Choroid plexus epithelial cell (primary cell): Measurements from ENCODE around the gene ZBTB4.

Experiments
- DNase-seq: peaks from one replicate; pipeline ENCODE4 v3.0.0-alpha.2; 2010; ENCODE audit warnings: low read depth
- H3K4me3 ChIP-seq: 2 replicates; pipeline ENCODE4 v1.5.1; 2011; ENCODE audit warnings: low read depth, mild to moderate bottlenecking, control low read depth, low read length, moderate library complexity
- CTCF ChIP-seq: conservative IDR thresholded peaks from 2 replicates; pipeline ENCODE4 v1.5.1; 2011; ENCODE audit warnings: low read depth, mild to moderate bottlenecking, control low read depth, inconsistent platforms, low read length, moderate library complexity

Gene ZBTB4

GRCh38 chr17:7512824-7513540 lies 33.6 kb upstream of the ZBTB4 start:
- DNase-seq: no peak
- no peak for TF ChIP-seq CTCF
- H3K4me3 ChIP-seq: no peak overlapping the region

- H3K4me3 ChIP-seq: no peak overlapping the region
- no peak for TF ChIP-seq CTCF
- no peak for DNase-seq
Observed at GRCh38 chr17:7512105-7512504, 32.7 kb upstream of the ZBTB4 start.

- no peak for DNase-seq
- TF ChIP-seq CTCF: no peak
- no peak overlapping the region for H3K4me3 ChIP-seq
Observed at GRCh38 chr17:7511108-7511507, 31.7 kb upstream of the ZBTB4 start.

GRCh38 chr17:7509937-7510336 lies 30.5 kb upstream of the ZBTB4 start:
- H3K4me3 ChIP-seq: no peak overlapping the region
- no peak for TF ChIP-seq CTCF
- DNase-seq: no peak

GRCh38 chr17:7508846-7509245 lies 29.4 kb upstream of the ZBTB4 start:
- no peak for TF ChIP-seq CTCF

GRCh38 chr17:7508145-7508544 lies 28.7 kb upstream of the ZBTB4 start:
- no peak for TF ChIP-seq CTCF
- DNase-seq: no peak
- H3K4me3 ChIP-seq: no peak overlapping the region

More at GRCh38 chr17:7508846-7509245, 29.4 kb upstream of the ZBTB4 start:
- no peak overlapping the region for H3K4me3 ChIP-seq
- no peak for DNase-seq

GRCh38 chr17:7503521-7503920 lies 24.1 kb upstream of the ZBTB4 start:
- no peak for DNase-seq
- TF ChIP-seq CTCF: no peak
- no peak overlapping the region for H3K4me3 ChIP-seq
